Uterus (tissue), 2 donors: ENCODE measurements around the gene VIL1.

ENCODE experiments used
- POLR2A ChIP-seq, 2 donors: fragments of 450-650 bp; IDR thresholded peaks; one replicate each; pipeline ENCODE4 v1.6.1; 2016; ENCODE audit warnings: antibody characterized with exemption in 2 of 2, mild to moderate bottlenecking in 1 of 2, moderate library complexity in 1 of 2
- TF ChIP-seq, protein P1 (sequence below), 4 experiments: fragments of 200-600 bp in 2 of 4; fragments of 450-650 bp in 2 of 4; sonication (generic) in 2 of 4; IDR thresholded peaks; one replicate each; pipeline ENCODE4 v1.5.1; 2016 to 2019; ENCODE audit warnings: antibody characterized with exemption in 4 of 4, mild to moderate bottlenecking in 2 of 4, moderate library complexity in 1 of 4

DNA sequence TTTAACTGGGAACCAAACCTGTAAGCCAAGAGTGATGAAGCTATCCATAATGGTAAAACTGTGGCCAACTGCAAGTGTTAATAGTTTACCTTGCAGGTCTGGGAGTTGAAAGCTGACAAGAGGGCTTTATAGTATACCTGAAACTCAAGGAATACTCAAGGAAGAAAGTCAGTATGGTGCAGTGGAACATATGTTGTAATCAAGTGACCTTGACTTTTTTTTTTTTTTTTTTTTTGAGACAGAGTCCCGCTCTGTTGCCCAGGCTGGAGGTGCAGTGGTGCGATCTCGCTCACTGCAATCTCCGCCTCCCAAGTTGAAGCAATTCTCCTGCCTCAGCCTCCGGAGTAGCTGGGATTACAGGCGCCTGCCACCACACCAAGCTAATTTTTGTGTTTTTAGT lies 27.6 kb downstream of the VIL1 start:
- TF ChIP-seq POLR2A (IDR thresholded peaks at IDR 0.05): no peak
- TF ChIP-seq, protein P1, sequence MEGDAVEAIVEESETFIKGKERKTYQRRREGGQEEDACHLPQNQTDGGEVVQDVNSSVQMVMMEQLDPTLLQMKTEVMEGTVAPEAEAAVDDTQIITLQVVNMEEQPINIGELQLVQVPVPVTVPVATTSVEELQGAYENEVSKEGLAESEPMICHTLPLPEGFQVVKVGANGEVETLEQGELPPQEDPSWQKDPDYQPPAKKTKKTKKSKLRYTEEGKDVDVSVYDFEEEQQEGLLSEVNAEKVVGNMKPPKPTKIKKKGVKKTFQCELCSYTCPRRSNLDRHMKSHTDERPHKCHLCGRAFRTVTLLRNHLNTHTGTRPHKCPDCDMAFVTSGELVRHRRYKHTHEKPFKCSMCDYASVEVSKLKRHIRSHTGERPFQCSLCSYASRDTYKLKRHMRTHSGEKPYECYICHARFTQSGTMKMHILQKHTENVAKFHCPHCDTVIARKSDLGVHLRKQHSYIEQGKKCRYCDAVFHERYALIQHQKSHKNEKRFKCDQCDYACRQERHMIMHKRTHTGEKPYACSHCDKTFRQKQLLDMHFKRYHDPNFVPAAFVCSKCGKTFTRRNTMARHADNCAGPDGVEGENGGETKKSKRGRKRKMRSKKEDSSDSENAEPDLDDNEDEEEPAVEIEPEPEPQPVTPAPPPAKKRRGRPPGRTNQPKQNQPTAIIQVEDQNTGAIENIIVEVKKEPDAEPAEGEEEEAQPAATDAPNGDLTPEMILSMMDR (IDR thresholded peaks at IDR 0.05): no peak
